HUES6 (cell line): ENCODE measurements around the gene GBA3.

ENCODE experiments used
- H3K27ac ChIP-seq: 2 replicates; pipeline ENCODE4 v1.7.0; 2013; ENCODE audit warnings: low read depth, mild to moderate bottlenecking, low read length, inconsistent platforms
- H3K27me3 ChIP-seq: 2 replicates; pipeline ENCODE4 v1.6.1; 2013; ENCODE audit warnings: low read length; ENCODE audit not compliant: control insufficient read depth, insufficient read depth
- H3K36me3 ChIP-seq: 2 replicates; pipeline ENCODE4 v1.6.1; 2013; ENCODE audit warnings: low read length; ENCODE audit not compliant: control insufficient read depth, insufficient read depth
- H3K4me1 ChIP-seq: 2 replicates; pipeline ENCODE4 v1.6.1; 2013; ENCODE audit warnings: low read length; ENCODE audit not compliant: control insufficient read depth, insufficient read depth
- H3K4me3 ChIP-seq: 2 replicates; pipeline ENCODE4 v1.5.1; 2013; ENCODE audit warnings: low read depth, low read length
- H3K9ac ChIP-seq: one replicate; pipeline ENCODE4 v1.6.1; 2013; ENCODE audit warnings: mild to moderate bottlenecking, low read length
- H3K9me3 ChIP-seq: 2 replicates; pipeline ENCODE4 v1.6.1; 2013; ENCODE audit warnings: low read depth, low read length; ENCODE audit not compliant: control insufficient read depth, insufficient read depth

Gene GBA3

GRCh38 chr4:22695029-22695428, 2.3 kb downstream of the GBA3 start:
- no peak overlapping the region for H3K9ac ChIP-seq
- no peaks in the 10 kb centered on the region for H3K36me3 ChIP-seq
- H3K27ac ChIP-seq = no peak overlapping the region
- no peaks in the 10 kb centered on the region for H3K4me1 ChIP-seq
- no peaks in the 10 kb centered on the region for H3K27me3 ChIP-seq
- no peak overlapping the region for H3K4me3 ChIP-seq
- 0 out of 2 replicates have a peak, but pooled peaks cover 2% of the 10 kb centered on the region for H3K9me3 ChIP-seq

- Histone ChIP-seq H3K9ac (no peak overlapping the region), H3K27me3 (no peaks in the 10 kb centered on the region), H3K9me3 (0 out of 2 replicates have a peak, but pooled peaks cover 2% of the 10 kb centered on the region), H3K4me1 (no peaks in the 10 kb centered on the region), H3K36me3 (no peaks in the 10 kb centered on the region), H3K27ac (no peak overlapping the region), H3K4me3 (no peak overlapping the region)
These were observed 3.2 kb downstream of the GBA3 start for GRCh38 chr4:22695917-22696316.

DNA sequence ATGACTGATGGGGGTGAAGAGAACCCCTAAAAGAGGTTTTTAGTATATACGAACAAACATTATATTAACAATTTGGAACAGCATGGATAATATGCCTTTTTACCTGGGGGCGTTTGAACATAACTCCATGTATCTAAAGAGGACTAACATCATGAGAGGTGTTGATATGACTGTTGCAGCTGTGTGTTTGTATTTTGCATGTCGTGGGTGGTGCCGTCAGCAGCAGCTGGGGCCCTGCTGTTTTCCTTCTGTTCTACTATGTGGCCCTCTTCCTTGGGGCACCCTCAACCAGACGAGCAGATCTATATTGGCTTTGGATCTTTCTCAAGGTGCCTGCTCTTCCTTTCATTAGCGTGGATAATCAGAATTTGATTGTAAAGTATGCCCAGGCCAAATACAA, 11.2 kb downstream of the GBA3 start:
- H3K4me3 ChIP-seq = no peak overlapping the region
- H3K36me3 ChIP-seq = no peaks in the 10 kb centered on the region
- no peak overlapping the region for H3K27ac ChIP-seq
- no peaks in the 10 kb centered on the region for H3K4me1 ChIP-seq
- no peak overlapping the region for H3K9ac ChIP-seq
- H3K27me3 ChIP-seq = no peaks in the 10 kb centered on the region
- 0 out of 2 replicates have a peak, but pooled peaks cover 2% of the 10 kb centered on the region for H3K9me3 ChIP-seq

DNA sequence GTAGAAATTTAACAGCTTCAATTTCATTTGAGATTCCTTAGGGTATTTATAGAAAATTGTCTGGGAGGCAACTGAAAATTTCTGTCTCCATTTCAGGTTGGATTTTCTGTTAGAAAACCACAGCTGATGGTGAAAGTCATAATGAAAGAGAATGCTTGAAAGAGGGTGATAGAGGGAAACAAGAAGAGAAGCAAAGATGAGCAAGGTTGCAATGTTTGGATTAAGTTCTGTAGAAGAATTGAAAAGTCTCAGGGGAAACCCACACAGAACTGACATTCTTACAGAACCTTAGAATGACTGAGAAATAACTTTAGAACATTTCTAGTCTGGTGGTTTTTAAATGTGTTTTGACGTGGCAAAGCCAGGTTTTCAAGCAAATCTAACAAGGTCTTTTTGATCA, 14.7 kb downstream of the GBA3 start:
- H3K27me3 ChIP-seq = no peaks in the 10 kb centered on the region
- no peak overlapping the region for H3K9ac ChIP-seq
- no peak overlapping the region for H3K27ac ChIP-seq
- no peaks in the 10 kb centered on the region for H3K36me3 ChIP-seq
- no peak overlapping the region for H3K4me3 ChIP-seq
- no peaks in the 10 kb centered on the region for H3K9me3 ChIP-seq
- no peaks in the 10 kb centered on the region for H3K4me1 ChIP-seq

DNA sequence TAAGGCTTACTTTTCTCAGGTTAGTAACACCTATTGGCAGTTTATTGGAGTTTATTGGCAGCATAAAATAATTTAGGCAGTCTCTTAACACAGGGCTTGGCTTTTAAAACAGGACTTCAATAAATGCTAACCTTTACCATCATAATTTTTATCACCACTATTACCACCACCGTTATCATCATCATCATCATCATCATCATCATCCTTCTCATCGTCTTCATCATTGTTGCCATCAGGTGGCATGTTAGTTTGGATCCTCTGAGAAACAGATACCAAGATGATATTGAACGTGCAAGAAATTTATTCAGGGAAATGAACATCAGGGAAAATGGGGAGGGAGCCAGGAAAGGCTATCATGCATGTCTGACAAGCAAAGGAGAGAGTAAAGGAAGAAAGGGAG, 16.2 kb downstream of the GBA3 start:
- no peak overlapping the region for H3K4me3 ChIP-seq
- no peaks in the 10 kb centered on the region for H3K36me3 ChIP-seq
- H3K9me3 ChIP-seq = no peaks in the 10 kb centered on the region
- no peaks in the 10 kb centered on the region for H3K27me3 ChIP-seq
- no peak overlapping the region for H3K27ac ChIP-seq
- no peaks in the 10 kb centered on the region for H3K4me1 ChIP-seq
- H3K9ac ChIP-seq = no peak overlapping the region

DNA sequence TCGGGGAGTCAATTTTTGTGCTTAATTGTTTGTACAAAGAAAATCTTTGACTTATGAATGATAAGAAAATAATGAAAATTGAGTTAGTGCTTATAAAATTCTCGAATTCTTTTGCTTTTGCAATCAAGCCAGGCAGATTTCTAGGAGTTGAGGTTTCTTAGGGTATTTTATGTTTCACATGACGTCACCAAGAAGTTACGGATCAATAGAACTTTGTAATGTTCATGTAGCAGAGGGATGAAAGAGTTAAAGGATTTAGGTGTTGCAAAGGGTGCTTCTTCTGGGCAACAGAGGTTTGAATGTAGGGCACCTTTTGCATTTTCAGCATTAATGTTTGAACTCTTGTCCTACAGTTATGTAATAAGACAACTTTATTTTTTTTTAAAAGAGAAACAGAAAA, 19.4 kb downstream of the GBA3 start:
- H3K4me1 ChIP-seq = no peaks in the 10 kb centered on the region

DNA sequence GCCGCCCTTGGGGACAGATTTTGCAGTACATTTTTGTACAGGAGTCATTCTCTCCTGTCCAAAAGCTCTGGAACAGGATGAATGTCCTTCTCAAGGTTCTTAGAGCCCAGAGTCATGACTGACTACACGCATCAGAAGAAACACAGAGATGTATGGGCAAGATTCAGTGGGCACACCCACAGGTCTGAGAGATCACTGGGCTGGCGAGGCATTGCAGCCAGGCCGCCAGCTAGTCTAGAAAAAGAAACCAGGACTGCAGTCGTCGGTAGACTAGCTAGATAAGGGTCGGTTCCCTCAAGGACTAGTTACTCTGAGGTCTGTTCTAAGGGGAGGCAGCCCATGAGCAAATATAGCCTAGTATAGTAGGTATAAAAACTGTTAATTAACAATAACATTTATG, 19.8 kb downstream of the GBA3 start:
- Histone ChIP-seq H3K4me1 (no peaks in the 10 kb centered on the region), H3K36me3 (no peaks in the 10 kb centered on the region), H3K9me3 (no peaks in the 10 kb centered on the region), H3K27me3 (no peaks in the 10 kb centered on the region), H3K4me3 (no peak overlapping the region), H3K9ac (no peak overlapping the region), H3K27ac (no peak overlapping the region)

More for the DNA sequence above, 19.4 kb downstream of the GBA3 start:
- no peak overlapping the region for H3K4me3 ChIP-seq
- H3K36me3 ChIP-seq = no peaks in the 10 kb centered on the region
- no peak overlapping the region for H3K9ac ChIP-seq
- no peak overlapping the region for H3K27ac ChIP-seq
- no peaks in the 10 kb centered on the region for H3K27me3 ChIP-seq
- no peaks in the 10 kb centered on the region for H3K9me3 ChIP-seq

GRCh38 chr4:22713841-22714240, 21.1 kb downstream of the GBA3 start:
- Histone ChIP-seq H3K27me3 (no peaks in the 10 kb centered on the region), H3K9ac (no peak overlapping the region), H3K36me3 (no peaks in the 10 kb centered on the region), H3K4me1 (no peaks in the 10 kb centered on the region), H3K4me3 (no peak overlapping the region), H3K9me3 (no peaks in the 10 kb centered on the region), H3K27ac (no peak overlapping the region)

DNA sequence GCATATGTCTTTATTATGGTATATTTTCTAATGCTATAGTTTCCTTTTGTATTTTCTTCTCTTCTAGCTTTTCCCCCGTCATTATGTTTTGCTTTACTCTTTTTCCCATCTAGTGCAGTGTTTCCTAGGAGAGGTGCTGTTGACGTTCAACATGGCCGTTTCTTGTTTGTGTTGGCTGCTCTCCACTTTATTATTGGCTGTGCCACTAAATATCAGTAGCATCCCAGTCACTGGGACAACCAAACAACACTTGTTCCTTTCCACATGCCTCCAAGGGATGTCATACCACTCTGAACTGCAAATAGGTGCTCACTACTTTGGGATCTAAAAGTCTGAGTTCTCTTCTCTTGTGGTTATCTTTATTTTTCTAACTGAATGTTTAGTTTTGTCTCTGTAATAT, 26.5 kb downstream of the GBA3 start:
- no peak overlapping the region for H3K9ac ChIP-seq
- no peaks in the 10 kb centered on the region for H3K27me3 ChIP-seq
- no peaks in the 10 kb centered on the region for H3K9me3 ChIP-seq
- no peak overlapping the region for H3K4me3 ChIP-seq
- H3K27ac ChIP-seq = no peak overlapping the region
- no peaks in the 10 kb centered on the region for H3K4me1 ChIP-seq
- H3K36me3 ChIP-seq = no peaks in the 10 kb centered on the region

DNA sequence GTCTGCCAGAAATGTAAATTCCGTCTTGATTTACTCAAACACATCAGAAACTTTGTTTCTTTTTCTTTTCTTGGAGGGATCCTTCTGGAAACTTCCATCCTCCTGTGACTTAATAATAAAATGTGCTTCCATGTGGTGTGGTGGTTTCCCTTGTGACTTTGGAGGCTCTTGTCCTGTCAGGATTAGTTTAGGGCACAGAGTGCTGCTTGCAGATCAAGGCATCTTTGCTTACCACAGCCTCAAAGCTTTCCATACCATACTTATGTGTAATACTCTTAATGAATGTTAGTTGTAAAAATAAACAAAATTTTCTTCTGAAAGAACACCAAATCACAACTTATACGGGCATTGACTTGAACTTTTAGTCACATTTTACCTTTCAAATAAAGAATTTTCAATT, 27.4 kb downstream of the GBA3 start:
- Histone ChIP-seq H3K27me3 (no peaks in the 10 kb centered on the region), H3K4me3 (no peak overlapping the region), H3K4me1 (no peaks in the 10 kb centered on the region), H3K36me3 (no peaks in the 10 kb centered on the region), H3K9ac (no peak overlapping the region), H3K27ac (no peak overlapping the region), H3K9me3 (no peaks in the 10 kb centered on the region)

DNA sequence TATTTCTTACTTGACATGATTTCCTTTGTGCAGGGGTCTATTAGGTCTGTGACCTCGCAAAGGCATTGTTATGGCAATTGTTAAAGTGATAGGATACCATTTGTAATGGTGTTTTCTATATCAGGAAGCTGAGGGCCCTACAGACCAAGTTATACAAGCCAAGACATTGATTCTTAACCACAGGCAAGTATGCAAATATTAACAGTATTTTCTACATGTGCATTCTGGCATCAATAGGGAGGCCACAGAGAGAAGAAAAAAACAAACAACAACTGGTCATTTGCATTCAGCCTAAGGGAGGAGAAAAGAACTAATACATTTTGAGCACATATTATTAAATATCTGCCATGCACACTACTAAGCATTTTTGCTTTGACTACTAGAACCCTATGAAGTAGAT, 28.5 kb downstream of the GBA3 start:
- Histone ChIP-seq H3K9me3 (no peaks in the 10 kb centered on the region), H3K27ac (no peak overlapping the region), H3K4me3 (no peak overlapping the region), H3K4me1 (no peaks in the 10 kb centered on the region), H3K36me3 (no peaks in the 10 kb centered on the region), H3K9ac (no peak overlapping the region), H3K27me3 (no peaks in the 10 kb centered on the region)

DNA sequence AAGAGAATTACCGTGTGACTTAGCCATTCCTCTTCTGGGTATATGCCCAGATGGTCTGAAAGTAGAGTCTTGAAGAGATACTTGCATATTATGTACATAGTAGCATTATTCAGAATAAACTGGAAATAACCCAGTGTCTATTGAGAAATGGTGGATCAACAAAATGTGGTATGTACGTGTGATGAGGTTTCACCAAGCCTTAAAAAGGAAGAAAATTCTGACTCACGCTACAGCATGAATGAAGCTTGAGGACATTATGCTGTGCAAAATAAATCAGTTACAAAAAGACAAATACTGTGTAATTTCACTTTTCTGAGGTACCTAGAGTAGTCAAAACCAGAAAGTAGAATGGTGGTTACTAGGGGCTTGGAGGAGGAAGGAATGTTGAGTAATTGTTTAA, 37.3 kb downstream of the GBA3 start:
- no peaks in the 10 kb centered on the region for H3K9me3 ChIP-seq
- no peaks in the 10 kb centered on the region for H3K4me1 ChIP-seq

More for the DNA sequence above, 37.3 kb downstream of the GBA3 start:
- Histone ChIP-seq H3K27ac (no peak overlapping the region), H3K9ac (no peak overlapping the region), H3K4me3 (no peak overlapping the region), H3K36me3 (no peaks in the 10 kb centered on the region), H3K27me3 (no peaks in the 10 kb centered on the region)
